GM21526 (cell line): ENCODE measurements around the gene SEC24D.

ENCODE experiments used
- ATAC-seq: cut with Tn5 transposase; IDR thresholded peaks from one replicate; pipeline ENCODE4 v1.9.1; 2021; ENCODE audit warnings: moderate library complexity; ENCODE audit not compliant: unreplicated experiment, low FRiP score

Gene SEC24D

DNA sequence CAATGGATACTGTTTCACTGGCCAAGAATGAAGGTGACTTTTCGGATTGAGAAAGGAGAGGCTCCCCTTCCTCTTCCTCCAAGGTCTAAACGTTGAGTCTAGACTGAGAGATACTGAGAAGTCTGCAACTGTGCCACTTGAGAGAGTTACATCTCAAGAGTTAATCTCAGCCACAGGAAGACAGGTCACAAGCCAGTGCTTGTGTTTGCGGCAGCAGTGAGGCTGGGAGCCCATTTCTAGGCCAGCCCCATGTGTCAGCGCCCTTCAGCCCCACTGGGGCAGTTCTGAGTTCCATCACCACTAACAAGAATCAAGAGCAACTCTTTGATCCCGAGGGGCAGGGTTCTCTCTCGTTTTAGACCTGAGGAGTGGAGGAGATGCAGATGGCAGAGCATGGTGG lies 7.3 kb upstream of the SEC24D start:
- no peak for ATAC-seq

GRCh38 chr4:118842055-118842454 lies 6.1 kb upstream of the SEC24D start:
- no peak for ATAC-seq

GRCh38 chr4:118839221-118839927 lies 3.4 kb upstream of the SEC24D start:
- no peak for ATAC-seq

GRCh38 chr4:118837121-118837507 lies 1.2 kb upstream of the SEC24D start:
- no peak for ATAC-seq

GRCh38 chr4:118836301-118837120 lies 585 bp upstream of the SEC24D start:
- ATAC-seq: peak; percentile 42

- peak; percentile 64 for ATAC-seq
Measured at GRCh38 chr4:118834960-118835569, 861 bp downstream of the SEC24D start.

DNA sequence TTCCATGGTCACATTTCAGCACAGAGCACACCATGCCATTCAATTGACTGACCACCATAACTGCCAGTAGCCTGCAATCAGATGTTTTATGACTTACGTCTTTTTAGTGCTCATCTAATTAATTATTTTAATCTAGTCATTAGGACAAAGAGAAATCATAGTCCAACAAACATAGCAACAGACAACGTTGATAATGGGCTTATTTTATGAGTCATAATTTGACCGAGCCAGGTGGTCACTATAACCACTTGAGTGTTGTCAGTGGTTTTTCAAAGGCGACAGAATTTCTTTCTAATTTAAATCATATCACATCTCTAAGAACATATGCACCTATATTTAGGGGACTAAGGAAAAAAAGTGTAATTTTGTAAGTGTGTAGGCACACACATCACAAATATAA lies 1.9 kb downstream of the SEC24D start:
- ATAC-seq: no peak

GRCh38 chr4:118833192-118833820 lies 2.6 kb downstream of the SEC24D start:
- no peak for ATAC-seq

DNA sequence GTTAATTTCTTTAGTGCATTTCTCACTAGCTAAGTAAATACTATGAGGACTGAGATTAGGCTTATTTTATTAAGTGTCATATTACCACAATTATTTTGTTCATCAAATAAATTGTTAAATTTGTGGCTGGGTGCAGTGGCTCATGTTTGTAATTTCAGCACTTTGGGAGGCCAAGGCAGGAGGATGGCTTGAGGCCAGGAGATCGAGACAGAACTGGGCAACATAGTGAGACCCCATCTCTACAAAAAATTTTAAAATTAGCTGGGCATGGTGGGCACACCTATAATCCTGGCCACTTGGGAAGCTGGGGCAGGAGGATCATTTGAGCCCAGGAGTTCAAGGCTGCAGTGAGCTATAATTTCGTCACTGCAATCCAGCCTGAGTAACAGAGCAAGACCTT lies 6.8 kb downstream of the SEC24D start:
- ATAC-seq: no peak

GRCh38 chr4:118826723-118827444 lies 9.0 kb downstream of the SEC24D start:
- no peak for ATAC-seq

GRCh38 chr4:118825799-118826198 lies 10.1 kb downstream of the SEC24D start:
- ATAC-seq: peak; percentile 63

- no peak for ATAC-seq
Measured at GRCh38 chr4:118824141-118824540, 11.8 kb downstream of the SEC24D start.

- ATAC-seq: no peak
Measured at GRCh38 chr4:118823471-118823870, 12.5 kb downstream of the SEC24D start.

GRCh38 chr4:118821590-118822293 lies 14.2 kb downstream of the SEC24D start:
- no peak for ATAC-seq

DNA sequence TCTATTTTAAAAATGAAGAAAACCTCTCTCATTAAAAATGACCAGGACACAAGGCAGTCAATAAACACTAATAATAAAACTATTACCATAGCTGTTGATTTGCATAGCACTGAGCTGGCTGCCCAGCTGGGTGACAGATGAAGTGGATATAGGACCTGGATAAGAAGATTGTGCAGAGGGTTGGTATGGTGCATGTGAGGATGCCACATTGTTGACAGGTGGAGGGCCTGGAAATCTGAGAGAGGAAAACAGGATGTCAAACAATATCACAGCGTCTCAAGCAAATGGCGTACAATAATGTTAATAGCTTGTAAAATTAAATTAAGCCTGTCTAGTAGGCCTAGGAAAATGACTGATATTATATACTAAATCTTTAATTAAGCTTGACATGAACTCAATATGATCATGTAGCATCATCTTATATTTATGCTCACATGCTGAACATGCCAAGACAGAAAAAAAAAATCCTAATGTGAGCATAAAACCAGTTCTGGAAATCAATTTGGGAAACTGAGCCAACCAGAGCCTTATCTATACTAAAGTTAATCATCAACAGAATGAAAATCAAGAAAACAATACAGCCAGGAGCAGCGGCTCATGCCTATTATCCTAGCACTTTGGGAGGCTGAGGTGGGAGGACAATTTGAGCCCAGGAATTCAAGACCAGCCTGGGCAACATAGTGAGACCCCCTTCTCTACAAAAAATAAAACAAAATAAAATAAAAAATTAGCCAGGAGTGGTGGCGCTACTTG lies 18.6 kb downstream of the SEC24D start:
- ATAC-seq: no peak

GRCh38 chr4:118816538-118817177 lies 19.3 kb downstream of the SEC24D start:
- ATAC-seq: no peak

- ATAC-seq: no peak
Measured at GRCh38 chr4:118814891-118815290, 21.0 kb downstream of the SEC24D start.

- no peak for ATAC-seq
Measured at GRCh38 chr4:118814058-118814457, 21.9 kb downstream of the SEC24D start.

- ATAC-seq: no peak
Measured at GRCh38 chr4:118813561-118813960, 22.4 kb downstream of the SEC24D start.
